Activated naive CD4-positive, alpha-beta T cell treated with anti-CD3 and anti-CD28 coated beads for 36 hours (primary cell): ENCODE results near the gene NLGN1. TPM values are rescaled to one million over a fixed set of nuclear protein-coding genes. Genes with fewer than 3 reads are reported as not detected.

Experiments
- CTCF ChIA-PET: fragments of 350-600 bp; sonication (Branson Sonifier 250); formaldehyde crosslinking; loops from one replicate; lab custom pipeline; 2021; ENCODE audit warnings: antibody characterized with exemption; lab: Charles Lee
- DNase-seq: peaks from one replicate; pipeline ENCODE4 v3.0.0-alpha.2; 2020
- H3K27ac Mint-ChIP-seq: one replicate; pipeline ENCODE4 v1.8.0; 2021; ENCODE audit warnings: mild to moderate bottlenecking, mixed read lengths
- H3K27me3 Mint-ChIP-seq: one replicate; pipeline ENCODE4 v1.8.0; 2021; ENCODE audit warnings: low read depth, mixed read lengths
- H3K36me3 Mint-ChIP-seq: one replicate; pipeline ENCODE4 v1.8.0; 2021; ENCODE audit warnings: low read depth, mixed read lengths
- H3K4me1 Mint-ChIP-seq: one replicate; pipeline ENCODE4 v1.8.0; 2021; ENCODE audit warnings: low read depth, mixed read lengths
- H3K4me3 Mint-ChIP-seq: one replicate; pipeline ENCODE4 v1.8.0; 2021; ENCODE audit warnings: mild to moderate bottlenecking, moderate library complexity, mixed read lengths
- H3K9me3 Mint-ChIP-seq: one replicate; pipeline ENCODE4 v1.8.0; 2021; ENCODE audit warnings: mixed read lengths
- intact Hi-C: fragments of 100-400 bp; cut with micrococcal nuclease; formaldehyde crosslinking; loops from one replicate; pipeline ENCODE4 v1.15.1; 2023
- total RNA-seq, 2 experiments: library from RNA; stranded (reverse); gene quantifications; one replicate each; pipeline ENCODE4 v1.2.3, GENCODE V29; 2021

The NLGN1 gene
- total RNA-seq, 2 experiments from 2014 or later: not detected

GRCh38 chr3:174331095-174331800 lies 933.7 kb downstream of the NLGN1 start:
- Mint-ChIP-seq H3K27me3 (no peaks in the 10 kb centered on the region), H3K4me3 (no peak overlapping the region), H3K4me1 (no peaks in the 10 kb centered on the region), H3K27ac (no peak overlapping the region), H3K36me3 (no peaks in the 10 kb centered on the region), H3K9me3 (peaks cover 3% of the 10 kb centered on the region)
- CTCF ChIA-PET: no interaction called here
- DNase-seq: no peak
- intact Hi-C loops: no loop called here

GRCh38 chr3:174332391-174332790 lies 934.8 kb downstream of the NLGN1 start:
- no peak for DNase-seq
- Mint-ChIP-seq H3K4me3 (no peak overlapping the region), H3K36me3 (no peaks in the 10 kb centered on the region), H3K27ac (no peak overlapping the region), H3K4me1 (no peaks in the 10 kb centered on the region), H3K27me3 (no peaks in the 10 kb centered on the region), H3K9me3 (peaks cover 3% of the 10 kb centered on the region)
- intact Hi-C loops: no loop called here
- CTCF ChIA-PET: no interaction called here

DNA sequence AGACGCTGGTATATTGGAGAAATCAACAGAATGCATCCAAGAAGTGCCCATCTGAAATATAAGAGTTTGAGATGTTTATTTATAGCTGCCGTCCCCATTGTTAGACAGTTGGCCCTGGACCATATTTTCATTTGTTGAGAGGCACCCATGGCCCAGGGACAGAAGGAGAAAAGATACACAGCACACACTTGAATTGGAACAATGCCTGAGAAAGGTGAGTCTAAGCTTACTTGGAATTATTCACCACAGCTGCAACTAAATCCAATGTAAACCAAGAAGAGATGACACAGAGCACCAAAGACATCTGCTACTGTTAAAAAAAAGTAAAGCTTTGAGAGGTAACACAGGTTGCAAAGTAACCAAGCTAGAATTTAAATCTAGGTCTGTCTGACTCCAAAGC lies 936.1 kb downstream of the NLGN1 start:
- H3K27ac Mint-ChIP-seq: no peak overlapping the region
- intact Hi-C loops: no loop called here
- peaks cover 3% of the 10 kb centered on the region for H3K9me3 Mint-ChIP-seq
- no peak overlapping the region for H3K4me3 Mint-ChIP-seq
- CTCF ChIA-PET: no interaction called here
- no peak for DNase-seq
- H3K36me3 Mint-ChIP-seq: no peaks in the 10 kb centered on the region
- no peaks in the 10 kb centered on the region for H3K4me1 Mint-ChIP-seq
- H3K27me3 Mint-ChIP-seq: no peaks in the 10 kb centered on the region

DNA sequence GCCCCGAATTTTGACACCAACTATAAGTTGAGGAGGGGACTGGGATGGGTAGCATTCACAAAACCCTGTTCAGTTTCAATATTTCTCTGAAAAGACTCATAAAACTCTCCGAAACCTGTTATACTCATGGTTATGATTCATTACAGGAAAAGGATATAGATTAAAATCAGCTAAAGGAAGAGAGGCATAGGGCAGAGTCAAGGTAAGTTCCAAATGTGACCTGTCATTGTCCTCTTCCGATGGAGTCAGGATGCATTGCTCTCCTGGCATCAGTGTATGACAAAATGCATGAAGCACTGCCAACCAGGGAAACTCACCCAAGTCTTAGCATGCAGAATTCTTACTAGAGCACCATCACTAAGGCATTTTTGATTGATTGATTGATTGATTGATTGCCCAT lies 936.6 kb downstream of the NLGN1 start:
- intact Hi-C loops: no loop called here
- Mint-ChIP-seq H3K27me3 (no peaks in the 10 kb centered on the region), H3K27ac (no peak overlapping the region), H3K36me3 (no peaks in the 10 kb centered on the region), H3K9me3 (peaks cover 3% of the 10 kb centered on the region), H3K4me3 (no peak overlapping the region), H3K4me1 (no peaks in the 10 kb centered on the region)
- no peak for DNase-seq
- CTCF ChIA-PET: interaction anchor here (0.6 kb wide), 1 partner anchor 130 kb away, joined by 3 read pairs; no protein-coding TSS in a partner anchor

GRCh38 chr3:174335324-174335723 lies 937.8 kb downstream of the NLGN1 start:
- Mint-ChIP-seq H3K27me3 (no peaks in the 10 kb centered on the region), H3K36me3 (no peaks in the 10 kb centered on the region), H3K4me1 (no peaks in the 10 kb centered on the region), H3K27ac (no peak overlapping the region), H3K9me3 (peaks cover 3% of the 10 kb centered on the region), H3K4me3 (no peak overlapping the region)
- intact Hi-C loops: no loop called here
- CTCF ChIA-PET: no interaction called here
- DNase-seq: no peak

DNA sequence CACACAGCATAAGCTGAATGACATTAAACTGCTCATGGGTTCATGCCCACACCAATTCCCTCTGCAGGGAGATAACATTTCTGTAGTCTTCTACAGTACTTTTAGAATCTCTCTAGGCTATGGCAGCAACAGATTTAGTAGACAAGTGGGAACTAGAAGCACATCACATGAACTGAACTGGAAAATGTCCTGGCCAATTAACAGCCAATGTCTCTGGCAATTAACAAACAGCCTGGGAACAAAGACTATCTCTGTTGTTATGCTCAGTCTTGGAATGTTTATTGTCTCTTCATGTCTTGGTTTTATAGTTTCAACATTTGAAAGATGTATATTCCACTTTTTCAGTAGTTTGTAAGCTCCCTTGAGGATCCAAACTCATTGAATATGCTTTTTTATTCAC lies 938.4 kb downstream of the NLGN1 start:
- peaks cover under 1% of the 10 kb centered on the region for H3K9me3 Mint-ChIP-seq
- CTCF ChIA-PET: no interaction called here
- H3K27ac Mint-ChIP-seq: no peak overlapping the region
- intact Hi-C loops: no loop called here
- no peaks in the 10 kb centered on the region for H3K4me1 Mint-ChIP-seq
- H3K36me3 Mint-ChIP-seq: no peaks in the 10 kb centered on the region
- no peaks in the 10 kb centered on the region for H3K27me3 Mint-ChIP-seq
- H3K4me3 Mint-ChIP-seq: no peak overlapping the region
- DNase-seq: no peak
